HEK293 (cell line): ENCODE results near the gene SLFN5.

Experiments used
- CTCF ChIA-PET: fragments of 350-600 bp; formaldehyde crosslinking; extraction: SDS; loops from one replicate; lab custom pipeline; 2021; ENCODE audit warnings: antibody characterized with exemption; lab: Yijun Ruan, JAX
- POLR2A ChIA-PET: fragments of 300-600 bp; formaldehyde crosslinking; extraction: SDS; loops from one replicate; lab custom pipeline; 2020; ENCODE audit warnings: antibody characterized with exemption, inconsistent platforms; lab: Yijun Ruan, JAX
- H3K27ac ChIP-seq: fragments of 200-500 bp; sonication (Bioruptor generic); 2 replicates; pipeline ENCODE4 v1.5.1; 2014; ENCODE audit warnings: low read depth, low read length, control low read depth, inconsistent platforms; ENCODE audit errors: extremely low read depth
- H3K36me3 ChIP-seq, 2 experiments: fragments of 200-500 bp in 1 of 2; sonication (Bioruptor generic) in 1 of 2; 1 replicate in 1 of 2; 2 replicates in 1 of 2; pipeline ENCODE4 v1.5.1; 2014 to 2017; ENCODE audit warnings: inconsistent platforms in 2 of 2, low read length in 2 of 2; ENCODE audit not compliant: control insufficient read depth in 2 of 2, insufficient read depth in 1 of 2
- H3K4me1 ChIP-seq: fragments of 200-500 bp; sonication (Bioruptor generic); 2 replicates; pipeline ENCODE4 v1.5.1; 2014; ENCODE audit warnings: mild to moderate bottlenecking, low read length, inconsistent platforms; ENCODE audit not compliant: control insufficient read depth, insufficient read depth
- H3K4me3 ChIP-seq: 2 replicates; pipeline ENCODE4 v1.5.1; 2011; ENCODE audit warnings: low read depth, mild to moderate bottlenecking, control low read depth, low read length, moderate library complexity
- H3K9me3 ChIP-seq: fragments of 200-500 bp; sonication (Bioruptor generic); 2 replicates; pipeline ENCODE4 v1.5.1; 2014; ENCODE audit warnings: low read depth, low read length, inconsistent platforms; ENCODE audit not compliant: control insufficient read depth, insufficient read depth
- IKZF3 ChIP-seq: fragments of 450-650 bp; IDR thresholded peaks from 2 replicates; pipeline ENCODE4 v1.5.0; 2018; ENCODE audit warnings: missing biosample characterization, mild to moderate bottlenecking, missing genetic modification characterization, moderate library complexity
- OSR2 ChIP-seq: fragments of 450-650 bp; formaldehyde crosslinking; IDR thresholded peaks from 2 replicates; pipeline ENCODE4 v1.5.1; 2016; ENCODE audit warnings: missing biosample characterization, missing genetic modification characterization
- SETDB1 ChIP-seq: IDR thresholded peaks from one replicate; pipeline ENCODE4 v1.6.1; 2017; ENCODE audit warnings: mild to moderate bottlenecking, low read length, moderate library complexity, mixed read lengths; ENCODE audit not compliant: insufficient read length
- SP7 ChIP-seq: fragments of 450-650 bp; formaldehyde crosslinking; IDR thresholded peaks from 2 replicates; pipeline ENCODE4 v1.5.1; 2016; ENCODE audit warnings: missing biosample characterization, missing genetic modification characterization
- ZBTB48 ChIP-seq: fragments of 450-650 bp; formaldehyde crosslinking; IDR thresholded peaks from 2 replicates; pipeline ENCODE4 v1.5.1; 2016; ENCODE audit warnings: missing biosample characterization, missing genetic modification characterization
- ZBTB7A ChIP-seq: fragments of 450-650 bp; formaldehyde crosslinking; IDR thresholded peaks from 2 replicates; pipeline ENCODE4 v1.5.1; 2016; ENCODE audit warnings: low read depth, missing biosample characterization, missing genetic modification characterization
- ZBTB8A ChIP-seq: fragments of 450-650 bp; formaldehyde crosslinking; IDR thresholded peaks from 2 replicates; pipeline ENCODE4 v1.5.1; 2016; ENCODE audit warnings: missing biosample characterization, missing genetic modification characterization
- ZFP69B ChIP-seq: fragments of 450-650 bp; formaldehyde crosslinking; IDR thresholded peaks from 2 replicates; pipeline ENCODE4 v1.5.1; 2016; ENCODE audit warnings: missing biosample characterization, missing genetic modification characterization
- ZNF114 ChIP-seq: fragments of 450-650 bp; formaldehyde crosslinking; IDR thresholded peaks from 2 replicates; pipeline ENCODE4 v1.5.0; 2017; ENCODE audit warnings: missing biosample characterization, missing genetic modification characterization
- ZNF174 ChIP-seq: fragments of 450-650 bp; formaldehyde crosslinking; IDR thresholded peaks from 2 replicates; pipeline ENCODE4 v1.5.0; 2017; ENCODE audit warnings: missing biosample characterization, mild to moderate bottlenecking, missing genetic modification characterization
- ZNF211 ChIP-seq: fragments of 450-650 bp; formaldehyde crosslinking; IDR thresholded peaks from 2 replicates; pipeline ENCODE4 v1.5.1; 2016; ENCODE audit warnings: low read depth, missing biosample characterization, missing genetic modification characterization
- ZNF248 ChIP-seq: fragments of 450-650 bp; formaldehyde crosslinking; IDR thresholded peaks from 2 replicates; pipeline ENCODE4 v1.5.1; 2017; ENCODE audit warnings: missing biosample characterization, missing genetic modification characterization
- ZNF324 ChIP-seq: fragments of 450-650 bp; formaldehyde crosslinking; IDR thresholded peaks from 2 replicates; pipeline ENCODE4 v1.5.1; 2016; ENCODE audit warnings: missing biosample characterization, missing genetic modification characterization
- ZNF354C ChIP-seq: fragments of 450-650 bp; formaldehyde crosslinking; IDR thresholded peaks from 2 replicates; pipeline ENCODE4 v1.5.1; 2016; ENCODE audit warnings: missing biosample characterization, missing genetic modification characterization, low read depth, borderline replicate concordance
- ZNF37A ChIP-seq: fragments of 450-650 bp; IDR thresholded peaks from 2 replicates; pipeline ENCODE4 v1.5.1; 2018; ENCODE audit warnings: missing biosample characterization, missing genetic modification characterization
- ZNF473 ChIP-seq: fragments of 450-650 bp; formaldehyde crosslinking; IDR thresholded peaks from 2 replicates; pipeline ENCODE4 v1.5.1; 2017; ENCODE audit warnings: missing biosample characterization, missing genetic modification characterization
- ZNF571 ChIP-seq: fragments of 450-650 bp; formaldehyde crosslinking; IDR thresholded peaks from 2 replicates; pipeline ENCODE4 v1.5.0; 2017; ENCODE audit warnings: missing biosample characterization, missing genetic modification characterization
- ZNF600 ChIP-seq: fragments of 450-650 bp; formaldehyde crosslinking; IDR thresholded peaks from 2 replicates; pipeline ENCODE4 v1.5.1; 2016; ENCODE audit warnings: missing biosample characterization, missing genetic modification characterization
- ZNF626 ChIP-seq: fragments of 450-650 bp; sonication (Bioruptor Pico); formaldehyde crosslinking; IDR thresholded peaks from 2 replicates; pipeline ENCODE4 v1.5.1; 2018; ENCODE audit warnings: missing biosample characterization, missing genetic modification characterization, inconsistent platforms
- ZNF664 ChIP-seq: fragments of 450-650 bp; formaldehyde crosslinking; IDR thresholded peaks from 2 replicates; pipeline ENCODE4 v1.5.1; 2016; ENCODE audit warnings: missing biosample characterization, missing genetic modification characterization
- ZNF768 ChIP-seq: fragments of 450-650 bp; formaldehyde crosslinking; IDR thresholded peaks from 2 replicates; pipeline ENCODE4 v1.5.1; 2018; ENCODE audit warnings: missing biosample characterization, mild to moderate bottlenecking, missing genetic modification characterization
- TF ChIP-seq, protein P1 (sequence below): fragments of 450-650 bp; formaldehyde crosslinking; IDR thresholded peaks from 2 replicates; pipeline ENCODE4 v1.5.1; 2016; ENCODE audit warnings: missing biosample characterization, missing genetic modification characterization, low read depth
- TF ChIP-seq, protein P2 (sequence below): fragments of 450-650 bp; formaldehyde crosslinking; IDR thresholded peaks from 2 replicates; pipeline ENCODE4 v1.5.1; 2017; ENCODE audit warnings: missing biosample characterization, missing genetic modification characterization
- TF ChIP-seq, protein P3 (sequence below): fragments of 450-650 bp; formaldehyde crosslinking; IDR thresholded peaks from 2 replicates; pipeline ENCODE4 v1.5.1; 2016; ENCODE audit warnings: missing biosample characterization, missing genetic modification characterization
- TF ChIP-seq, protein P4 (sequence below): fragments of 450-650 bp; formaldehyde crosslinking; IDR thresholded peaks from 2 replicates; pipeline ENCODE4 v1.5.1; 2016; ENCODE audit warnings: missing biosample characterization, missing genetic modification characterization
- TF ChIP-seq, protein P5 (sequence below): fragments of 450-650 bp; formaldehyde crosslinking; IDR thresholded peaks from 2 replicates; pipeline ENCODE4 v1.5.1; 2017; ENCODE audit warnings: missing biosample characterization, missing genetic modification characterization
- TF ChIP-seq, protein P6 (sequence below): fragments of 450-650 bp; formaldehyde crosslinking; IDR thresholded peaks from 2 replicates; pipeline ENCODE4 v1.5.1; 2016; ENCODE audit warnings: missing biosample characterization, missing genetic modification characterization

The SLFN5 gene

DNA sequence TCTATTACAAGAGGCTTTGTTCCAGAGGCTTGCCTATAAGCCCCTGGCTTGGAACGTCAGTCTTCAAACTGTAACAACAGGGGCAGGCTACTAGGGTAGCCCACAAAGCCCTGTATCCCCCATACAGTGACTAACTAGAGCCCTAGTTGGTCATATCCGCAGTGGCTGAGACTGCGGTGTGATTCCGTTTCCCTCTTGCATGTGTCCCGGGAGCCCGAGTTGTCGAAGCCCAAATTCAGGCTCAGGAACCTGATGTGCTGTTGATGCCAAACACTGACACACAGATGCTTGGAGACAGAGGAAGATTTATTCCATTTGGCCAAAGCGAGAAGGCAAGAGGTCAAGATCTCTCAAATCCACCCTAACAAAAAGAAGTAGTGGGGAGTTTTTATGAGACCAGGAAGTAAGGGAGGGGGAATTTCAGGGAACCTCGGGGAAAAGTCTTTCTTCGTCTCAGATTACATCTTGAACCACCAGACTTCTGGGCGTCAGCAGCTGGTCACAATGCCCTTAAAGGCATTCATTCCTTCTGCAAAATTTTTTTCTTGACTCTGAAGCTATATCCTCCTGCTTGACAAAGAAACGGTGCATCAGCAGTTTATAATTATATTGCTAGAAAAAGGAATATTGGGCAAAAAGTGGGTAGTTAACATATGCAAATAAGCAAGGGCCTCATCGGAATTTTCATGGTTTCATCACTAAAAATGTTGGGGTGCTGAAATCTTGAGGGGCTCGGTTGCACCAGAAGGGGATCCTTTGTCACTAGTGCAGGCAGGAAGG, 879 bp downstream of the SLFN5 start:
- Histone ChIP-seq H3K27ac (peak overlapping the region; percentile 93), H3K4me3 (peak overlapping the region; percentile 76), H3K36me3 (peaks cover 0 to 10% of the 10 kb centered on the region in 2 experiments; a peak in 1 of 3 replicates), H3K4me1 (peaks cover 23% of the 10 kb centered on the region), H3K9me3 (no peaks in the 10 kb centered on the region)
- POLR2A ChIA-PET, result interaction anchor here (0.9 to 3.2 kb wide), 7 partner anchors 10 to 335 kb away, joined by 3 to 27 read pairs (median 4); partner anchors contain the start of genes PEX12 and SLFN11
- CTCF ChIA-PET, result interaction anchor here (0.6 to 1.3 kb wide), 3 partner anchors 8 to 68 kb away, joined by 3 to 7 read pairs (median 4); no protein-coding TSS in a partner anchor
- peak; percentile 16; the same call in 1 of the 2 replicates for TF ChIP-seq ZNF600 (tag by site-specific recombination)
- TF ChIP-seq SP7 (tag by site-specific recombination), result peak; percentile 6; the same call in 1 of the 2 replicates
- no peak for TF ChIP-seq ZNF473 (tag by site-specific recombination)
- TF ChIP-seq ZBTB7A, result no peak
- no peak for TF ChIP-seq ZNF768 (tag by site-specific recombination)
- TF ChIP-seq ZNF626 (tag by site-specific recombination), result no peak
- TF ChIP-seq, protein P1, sequence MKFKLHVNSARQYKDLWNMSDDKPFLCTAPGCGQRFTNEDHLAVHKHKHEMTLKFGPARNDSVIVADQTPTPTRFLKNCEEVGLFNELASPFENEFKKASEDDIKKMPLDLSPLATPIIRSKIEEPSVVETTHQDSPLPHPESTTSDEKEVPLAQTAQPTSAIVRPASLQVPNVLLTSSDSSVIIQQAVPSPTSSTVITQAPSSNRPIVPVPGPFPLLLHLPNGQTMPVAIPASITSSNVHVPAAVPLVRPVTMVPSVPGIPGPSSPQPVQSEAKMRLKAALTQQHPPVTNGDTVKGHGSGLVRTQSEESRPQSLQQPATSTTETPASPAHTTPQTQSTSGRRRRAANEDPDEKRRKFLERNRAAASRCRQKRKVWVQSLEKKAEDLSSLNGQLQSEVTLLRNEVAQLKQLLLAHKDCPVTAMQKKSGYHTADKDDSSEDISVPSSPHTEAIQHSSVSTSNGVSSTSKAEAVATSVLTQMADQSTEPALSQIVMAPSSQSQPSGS (tag by site-specific recombination), result no peak
- TF ChIP-seq ZNF114 (tag by site-specific recombination), result no peak
- TF ChIP-seq ZFP69B (tag by site-specific recombination), result no peak
- TF ChIP-seq ZNF571 (tag by site-specific recombination), result no peak
- TF ChIP-seq ZBTB48 (tag by site-specific recombination), result 0 out of 2 replicates have a peak, but pooled peaks have one; percentile 48
- TF ChIP-seq IKZF3, result peak; percentile 71; the same call in 1 of the 2 replicates
- TF ChIP-seq, protein P2, sequence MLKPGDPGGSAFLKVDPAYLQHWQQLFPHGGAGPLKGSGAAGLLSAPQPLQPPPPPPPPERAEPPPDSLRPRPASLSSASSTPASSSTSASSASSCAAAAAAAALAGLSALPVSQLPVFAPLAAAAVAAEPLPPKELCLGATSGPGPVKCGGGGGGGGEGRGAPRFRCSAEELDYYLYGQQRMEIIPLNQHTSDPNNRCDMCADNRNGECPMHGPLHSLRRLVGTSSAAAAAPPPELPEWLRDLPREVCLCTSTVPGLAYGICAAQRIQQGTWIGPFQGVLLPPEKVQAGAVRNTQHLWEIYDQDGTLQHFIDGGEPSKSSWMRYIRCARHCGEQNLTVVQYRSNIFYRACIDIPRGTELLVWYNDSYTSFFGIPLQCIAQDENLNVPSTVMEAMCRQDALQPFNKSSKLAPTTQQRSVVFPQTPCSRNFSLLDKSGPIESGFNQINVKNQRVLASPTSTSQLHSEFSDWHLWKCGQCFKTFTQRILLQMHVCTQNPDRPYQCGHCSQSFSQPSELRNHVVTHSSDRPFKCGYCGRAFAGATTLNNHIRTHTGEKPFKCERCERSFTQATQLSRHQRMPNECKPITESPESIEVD (tag by site-specific recombination), result peak; percentile 47; the same call in 1 of the 2 replicates
- TF ChIP-seq OSR2, result peak; percentile 26; the same call in 1 of the 2 replicates
- TF ChIP-seq ZNF248, result no peak
- TF ChIP-seq, protein P3, sequence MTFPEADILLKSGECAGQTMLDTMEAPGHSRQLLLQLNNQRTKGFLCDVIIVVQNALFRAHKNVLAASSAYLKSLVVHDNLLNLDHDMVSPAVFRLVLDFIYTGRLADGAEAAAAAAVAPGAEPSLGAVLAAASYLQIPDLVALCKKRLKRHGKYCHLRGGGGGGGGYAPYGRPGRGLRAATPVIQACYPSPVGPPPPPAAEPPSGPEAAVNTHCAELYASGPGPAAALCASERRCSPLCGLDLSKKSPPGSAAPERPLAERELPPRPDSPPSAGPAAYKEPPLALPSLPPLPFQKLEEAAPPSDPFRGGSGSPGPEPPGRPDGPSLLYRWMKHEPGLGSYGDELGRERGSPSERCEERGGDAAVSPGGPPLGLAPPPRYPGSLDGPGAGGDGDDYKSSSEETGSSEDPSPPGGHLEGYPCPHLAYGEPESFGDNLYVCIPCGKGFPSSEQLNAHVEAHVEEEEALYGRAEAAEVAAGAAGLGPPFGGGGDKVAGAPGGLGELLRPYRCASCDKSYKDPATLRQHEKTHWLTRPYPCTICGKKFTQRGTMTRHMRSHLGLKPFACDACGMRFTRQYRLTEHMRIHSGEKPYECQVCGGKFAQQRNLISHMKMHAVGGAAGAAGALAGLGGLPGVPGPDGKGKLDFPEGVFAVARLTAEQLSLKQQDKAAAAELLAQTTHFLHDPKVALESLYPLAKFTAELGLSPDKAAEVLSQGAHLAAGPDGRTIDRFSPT (tag by site-specific recombination), result no peak
- TF ChIP-seq, protein P4, sequence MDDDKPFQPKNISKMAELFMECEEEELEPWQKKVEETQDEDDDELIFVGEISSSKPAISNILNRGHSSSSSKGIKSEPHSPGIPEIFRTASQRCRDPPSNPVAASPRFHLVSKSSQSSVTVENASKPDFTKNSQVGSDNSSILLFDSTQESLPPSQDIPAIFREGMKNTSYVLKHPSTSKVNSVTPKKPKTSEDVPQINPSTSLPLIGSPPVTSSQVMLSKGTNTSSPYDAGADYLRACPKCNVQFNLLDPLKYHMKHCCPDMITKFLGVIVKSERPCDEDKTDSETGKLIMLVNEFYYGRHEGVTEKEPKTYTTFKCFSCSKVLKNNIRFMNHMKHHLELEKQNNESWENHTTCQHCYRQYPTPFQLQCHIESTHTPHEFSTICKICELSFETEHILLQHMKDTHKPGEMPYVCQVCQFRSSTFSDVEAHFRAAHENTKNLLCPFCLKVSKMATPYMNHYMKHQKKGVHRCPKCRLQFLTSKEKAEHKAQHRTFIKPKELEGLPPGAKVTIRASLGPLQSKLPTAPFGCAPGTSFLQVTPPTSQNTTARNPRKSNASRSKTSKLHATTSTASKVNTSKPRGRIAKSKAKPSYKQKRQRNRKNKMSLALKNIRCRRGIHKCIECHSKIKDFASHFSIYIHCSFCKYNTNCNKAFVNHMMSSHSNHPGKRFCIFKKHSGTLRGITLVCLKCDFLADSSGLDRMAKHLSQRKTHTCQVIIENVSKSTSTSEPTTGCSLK (tag by site-specific recombination), result no peak
- TF ChIP-seq, protein P5, sequence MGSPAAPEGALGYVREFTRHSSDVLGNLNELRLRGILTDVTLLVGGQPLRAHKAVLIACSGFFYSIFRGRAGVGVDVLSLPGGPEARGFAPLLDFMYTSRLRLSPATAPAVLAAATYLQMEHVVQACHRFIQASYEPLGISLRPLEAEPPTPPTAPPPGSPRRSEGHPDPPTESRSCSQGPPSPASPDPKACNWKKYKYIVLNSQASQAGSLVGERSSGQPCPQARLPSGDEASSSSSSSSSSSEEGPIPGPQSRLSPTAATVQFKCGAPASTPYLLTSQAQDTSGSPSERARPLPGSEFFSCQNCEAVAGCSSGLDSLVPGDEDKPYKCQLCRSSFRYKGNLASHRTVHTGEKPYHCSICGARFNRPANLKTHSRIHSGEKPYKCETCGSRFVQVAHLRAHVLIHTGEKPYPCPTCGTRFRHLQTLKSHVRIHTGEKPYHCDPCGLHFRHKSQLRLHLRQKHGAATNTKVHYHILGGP (tag by site-specific recombination), result no peak
- TF ChIP-seq ZNF174 (tag by site-specific recombination), result no peak
- peak; percentile 87 for TF ChIP-seq ZNF664
- TF ChIP-seq SETDB1, result no peak
- TF ChIP-seq ZNF37A (tag by site-specific recombination), result no peak
- no peak for TF ChIP-seq ZNF354C (tag by site-specific recombination)
- no peak for TF ChIP-seq ZNF324 (tag by site-specific recombination)
- peak; percentile 99 for TF ChIP-seq ZBTB8A (tag by site-specific recombination)
- TF ChIP-seq ZNF211 (tag by site-specific recombination), result no peak
- TF ChIP-seq, protein P6, sequence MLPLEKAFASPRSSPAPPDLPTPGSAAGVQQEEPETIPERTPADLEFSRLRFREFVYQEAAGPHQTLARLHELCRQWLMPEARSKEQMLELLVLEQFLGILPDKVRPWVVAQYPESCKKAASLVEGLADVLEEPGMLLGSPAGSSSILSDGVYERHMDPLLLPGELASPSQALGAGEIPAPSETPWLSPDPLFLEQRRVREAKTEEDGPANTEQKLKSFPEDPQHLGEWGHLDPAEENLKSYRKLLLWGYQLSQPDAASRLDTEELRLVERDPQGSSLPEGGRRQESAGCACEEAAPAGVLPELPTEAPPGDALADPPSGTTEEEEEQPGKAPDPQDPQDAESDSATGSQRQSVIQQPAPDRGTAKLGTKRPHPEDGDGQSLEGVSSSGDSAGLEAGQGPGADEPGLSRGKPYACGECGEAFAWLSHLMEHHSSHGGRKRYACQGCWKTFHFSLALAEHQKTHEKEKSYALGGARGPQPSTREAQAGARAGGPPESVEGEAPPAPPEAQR (tag by site-specific recombination), result no peak
